Smooth muscle cell (in vitro differentiated cells): ENCODE data around the gene TAAR2. TPM values are rescaled to one million over a fixed set of nuclear protein-coding genes. Genes with fewer than 3 reads are reported as not detected.

Experiments used
- DNase-seq: peaks from one replicate; lab custom pipeline; 2025; ENCODE audit not compliant: unreplicated experiment; lab: John Stamatoyannopoulos, UW
- H2AFZ ChIP-seq: fragments of 200-600 bp; sonication (generic); 2 replicates; pipeline ENCODE4 v1.6.0; 2016; ENCODE audit warnings: antibody characterized with exemption, low read depth, mild to moderate bottlenecking
- H3F3A ChIP-seq: fragments of 200-600 bp; sonication (generic); 2 replicates; pipeline ENCODE4 v1.6.0; 2017; ENCODE audit warnings: antibody characterized with exemption, low read depth
- H3K27ac ChIP-seq: fragments of 200-600 bp; sonication (generic); 2 replicates; pipeline ENCODE4 v1.5.1; 2016; ENCODE audit warnings: low read depth, mild to moderate bottlenecking
- H3K27me3 ChIP-seq: fragments of 200-600 bp; sonication (generic); 2 replicates; pipeline ENCODE4 v1.6.1; 2016; ENCODE audit warnings: low read depth, mild to moderate bottlenecking
- H3K36me3 ChIP-seq: fragments of 200-600 bp; sonication (generic); 2 replicates; pipeline ENCODE4 v1.5.1; 2016; ENCODE audit warnings: low read depth
- H3K4me1 ChIP-seq: fragments of 200-600 bp; sonication (generic); 2 replicates; pipeline ENCODE4 v1.5.1; 2016; ENCODE audit warnings: low read depth
- H3K4me2 ChIP-seq: fragments of 200-600 bp; sonication (generic); 2 replicates; pipeline ENCODE4 v1.6.0; 2016; ENCODE audit warnings: mild to moderate bottlenecking
- H3K4me3 ChIP-seq: fragments of 200-600 bp; sonication (generic); 2 replicates; pipeline ENCODE4 v1.5.1; 2016; ENCODE audit warnings: mild to moderate bottlenecking
- H3K79me2 ChIP-seq: fragments of 200-600 bp; sonication (generic); 2 replicates; pipeline ENCODE4 v1.6.0; 2016; ENCODE audit warnings: low read depth, mild to moderate bottlenecking
- H3K9ac ChIP-seq: fragments of 200-600 bp; sonication (generic); 2 replicates; pipeline ENCODE4 v1.6.0; 2016; ENCODE audit warnings: low read depth
- H3K9me3 ChIP-seq: fragments of 200-600 bp; sonication (generic); replicated peaks from 2 replicates; pipeline ENCODE4 v1.5.1; 2016; ENCODE audit warnings: low read depth
- H4K20me1 ChIP-seq: fragments of 200-600 bp; sonication (generic); 2 replicates; pipeline ENCODE4 v1.6.0; 2016; ENCODE audit warnings: low read depth
- WGBS: methylation state at CpG from one replicate; pipeline ENCODE4 v1.1.7; 2016; ENCODE audit warnings: low lambda C conversion rate; 5-methylcytosine and 5-hydroxymethylcytosine counted together
- polyA plus RNA-seq: library from polyadenylated mRNA; unstranded; fragments of >200 nt; fragmentation: Nextera tagmentation; extraction: Ambion mirVana; gene quantifications from 2 replicates; pipeline ENCODE4 v1.2.1, GENCODE V29; 2016
- total RNA-seq: library from RNA; depleted of rRNA; stranded (reverse); fragments of >200 nt; gene quantifications from 2 replicates; pipeline ENCODE4 v1.2.3, GENCODE V29; 2014
- TF ChIP-seq, protein P1 (sequence below): fragments of 200-600 bp; sonication (generic); IDR thresholded peaks from 2 replicates; pipeline ENCODE4 v1.5.1; 2017; ENCODE audit warnings: borderline replicate concordance, mild to moderate bottlenecking, antibody characterized with exemption; ENCODE audit not compliant: insufficient read depth, poor library complexity, severe bottlenecking

TAAR2 gene
- total and polyA plus RNA-seq, 2 experiments from 2014 or later, result not detected

DNA sequence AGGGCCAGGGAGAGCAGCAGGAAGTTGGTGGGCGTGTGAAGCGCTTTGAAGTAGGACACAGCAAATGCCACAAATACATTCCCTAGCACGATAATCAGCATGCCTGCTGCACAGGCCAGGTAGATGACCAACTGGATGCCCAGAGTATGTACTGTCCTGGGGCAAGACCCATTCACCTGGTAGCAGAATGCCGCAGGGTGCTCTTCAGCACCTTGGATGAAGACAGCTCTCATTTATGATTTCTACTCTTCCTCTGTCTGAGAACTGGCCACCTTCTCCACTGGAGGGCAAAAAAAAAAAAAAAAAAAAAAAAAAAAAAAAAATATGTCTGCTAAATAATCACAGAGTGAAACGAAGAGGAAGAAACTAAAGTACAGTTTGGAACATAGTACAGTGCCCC, 34.6 kb downstream of the TAAR2 start, which contains the start of gene TAAR5:
Gene TAAR5, minus strand, starts transcription at position 288 of the 400 bp plus-strand sequence. Its CDS starts 55 bp downstream, at position 233.
- no peaks in the 10 kb centered on the region for H3K4me1 ChIP-seq
- DNase-seq, result no peak
- H3K4me2 ChIP-seq, result no peak within 1 kb of the TSS
- TF ChIP-seq, protein P1, sequence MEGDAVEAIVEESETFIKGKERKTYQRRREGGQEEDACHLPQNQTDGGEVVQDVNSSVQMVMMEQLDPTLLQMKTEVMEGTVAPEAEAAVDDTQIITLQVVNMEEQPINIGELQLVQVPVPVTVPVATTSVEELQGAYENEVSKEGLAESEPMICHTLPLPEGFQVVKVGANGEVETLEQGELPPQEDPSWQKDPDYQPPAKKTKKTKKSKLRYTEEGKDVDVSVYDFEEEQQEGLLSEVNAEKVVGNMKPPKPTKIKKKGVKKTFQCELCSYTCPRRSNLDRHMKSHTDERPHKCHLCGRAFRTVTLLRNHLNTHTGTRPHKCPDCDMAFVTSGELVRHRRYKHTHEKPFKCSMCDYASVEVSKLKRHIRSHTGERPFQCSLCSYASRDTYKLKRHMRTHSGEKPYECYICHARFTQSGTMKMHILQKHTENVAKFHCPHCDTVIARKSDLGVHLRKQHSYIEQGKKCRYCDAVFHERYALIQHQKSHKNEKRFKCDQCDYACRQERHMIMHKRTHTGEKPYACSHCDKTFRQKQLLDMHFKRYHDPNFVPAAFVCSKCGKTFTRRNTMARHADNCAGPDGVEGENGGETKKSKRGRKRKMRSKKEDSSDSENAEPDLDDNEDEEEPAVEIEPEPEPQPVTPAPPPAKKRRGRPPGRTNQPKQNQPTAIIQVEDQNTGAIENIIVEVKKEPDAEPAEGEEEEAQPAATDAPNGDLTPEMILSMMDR, result no peak
- no peak within 1 kb of the TSS for H3K27ac ChIP-seq
- peaks cover 7% of the 10 kb centered on the region for H3K27me3 ChIP-seq
- H3K9me3 ChIP-seq, result no peaks in the 10 kb centered on the region
- H3K36me3 ChIP-seq, result no peaks in the 10 kb centered on the region
- WGBS, result 85% methylated on average over 5 of the region's 5 CpGs
- no peaks in the 10 kb centered on the region for H4K20me1 ChIP-seq
- H3F3A ChIP-seq, result no peaks in the 10 kb centered on the region
- H3K4me3 ChIP-seq, result no peak within 1 kb of the TSS
- H3K9ac ChIP-seq, result no peak within 1 kb of the TSS
- no peaks in the 10 kb centered on the region for H3K79me2 ChIP-seq
- no peak within 1 kb of the TSS for H2AFZ ChIP-seq

DNA sequence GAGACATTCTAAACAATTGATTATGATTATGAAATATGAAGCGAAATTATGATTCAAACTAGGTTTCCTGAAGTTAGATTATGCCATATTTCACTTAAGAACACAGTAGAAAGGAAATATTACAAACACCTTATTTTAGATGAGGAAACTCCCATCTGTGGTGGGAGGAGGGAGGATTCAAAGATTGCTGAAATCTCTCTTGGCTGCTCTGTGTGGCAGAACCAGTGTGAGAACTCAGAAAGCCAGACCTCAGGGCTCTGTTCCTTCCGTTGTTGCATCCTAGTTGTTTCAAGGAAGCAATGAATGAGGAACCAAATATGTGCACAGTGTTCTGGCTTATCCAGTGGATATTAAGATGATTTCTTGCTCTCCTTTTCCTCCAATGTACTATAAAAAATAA, 36.7 kb downstream of the TAAR2 start:
- Histone ChIP-seq H3K9me3 (no peaks in the 10 kb centered on the region), H3K27ac (no peak overlapping the region), H3K27me3 (peaks cover 7% of the 10 kb centered on the region), H4K20me1 (no peaks in the 10 kb centered on the region), H2AFZ (no peak overlapping the region), H3K4me1 (no peaks in the 10 kb centered on the region), H3K4me2 (no peak overlapping the region), H3K4me3 (no peak overlapping the region), H3K9ac (no peak overlapping the region), H3K79me2 (no peaks in the 10 kb centered on the region), H3K36me3 (no peaks in the 10 kb centered on the region), H3F3A (no peaks in the 10 kb centered on the region)
- 73% methylated on average over 2 of the region's 2 CpGs for WGBS
- TF ChIP-seq, protein P1, result no peak
- no peak for DNase-seq

DNA sequence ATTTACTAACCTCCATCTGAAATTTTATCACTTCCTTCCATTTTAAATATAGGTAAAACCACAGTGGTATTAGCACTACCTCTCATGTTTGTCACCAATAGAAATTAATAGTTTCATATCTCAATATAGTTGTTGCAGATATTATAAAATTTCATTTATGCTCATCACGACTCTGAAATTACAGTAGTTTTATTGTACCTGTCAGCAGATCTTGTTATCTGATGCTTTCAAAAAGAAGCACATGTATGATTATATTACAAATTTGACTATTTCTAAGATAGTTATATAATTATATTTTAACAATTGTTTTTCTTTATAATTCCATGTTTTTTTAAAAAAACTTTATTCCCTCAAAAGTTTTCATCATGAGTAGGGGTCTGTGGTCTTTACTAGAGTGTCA, 39.4 kb downstream of the TAAR2 start:
- Histone ChIP-seq H3F3A (no peaks in the 10 kb centered on the region), H2AFZ (no peak overlapping the region), H3K4me3 (no peak overlapping the region), H3K27me3 (no peaks in the 10 kb centered on the region), H3K4me1 (no peaks in the 10 kb centered on the region), H3K9me3 (no peaks in the 10 kb centered on the region), H3K9ac (no peak overlapping the region), H3K27ac (no peak overlapping the region), H3K79me2 (no peaks in the 10 kb centered on the region), H3K4me2 (no peak overlapping the region), H4K20me1 (no peaks in the 10 kb centered on the region), H3K36me3 (no peaks in the 10 kb centered on the region)
- 86% methylated on average over 1 of the region's 1 CpG for WGBS
- TF ChIP-seq, protein P1, result no peak
- DNase-seq, result no peak

DNA sequence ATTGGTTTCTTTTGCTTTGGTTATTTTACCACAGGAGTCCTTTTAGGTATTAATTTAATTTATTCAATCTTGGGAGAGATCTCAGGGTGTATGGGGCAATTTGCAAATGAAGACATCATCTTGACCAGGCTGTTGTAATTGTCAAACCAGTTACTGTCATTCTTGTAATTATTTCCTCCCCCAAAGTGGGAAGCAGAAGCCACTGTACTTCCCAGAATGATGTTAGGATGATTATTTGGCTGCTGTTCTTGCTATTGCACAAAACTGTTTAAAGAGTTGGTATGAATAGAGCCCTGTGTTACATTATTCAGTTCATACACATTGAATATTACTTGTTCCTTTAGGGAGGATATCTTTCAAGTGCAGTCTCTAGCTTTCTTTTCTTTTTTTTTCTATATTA, 52.3 kb downstream of the TAAR2 start:
- Histone ChIP-seq H3K4me1 (no peaks in the 10 kb centered on the region), H3K4me3 (no peak overlapping the region), H3F3A (no peaks in the 10 kb centered on the region), H3K9me3 (no peaks in the 10 kb centered on the region), H3K36me3 (no peaks in the 10 kb centered on the region), H2AFZ (no peak overlapping the region), H3K79me2 (no peaks in the 10 kb centered on the region), H3K27me3 (peaks cover 13% of the 10 kb centered on the region), H3K4me2 (no peak overlapping the region), H4K20me1 (no peaks in the 10 kb centered on the region), H3K9ac (no peak overlapping the region), H3K27ac (no peak overlapping the region)
- TF ChIP-seq, protein P1, result no peak
- no peak for DNase-seq
